GM21717 (cell line): Measurements from ENCODE around the gene ANKRD18A.
"Not testable (repeated sequence)": the region's sequence is repeated elsewhere in the genome, so short reads cannot be mapped to it uniquely, and the experiment has no call there.

ENCODE experiments used
- ATAC-seq: cut with Tn5 transposase; IDR thresholded peaks from one replicate; pipeline ENCODE4 v1.9.1; 2021; ENCODE audit warnings: mild to moderate bottlenecking, moderate library complexity; ENCODE audit not compliant: unreplicated experiment

ANKRD18A gene

DNA sequence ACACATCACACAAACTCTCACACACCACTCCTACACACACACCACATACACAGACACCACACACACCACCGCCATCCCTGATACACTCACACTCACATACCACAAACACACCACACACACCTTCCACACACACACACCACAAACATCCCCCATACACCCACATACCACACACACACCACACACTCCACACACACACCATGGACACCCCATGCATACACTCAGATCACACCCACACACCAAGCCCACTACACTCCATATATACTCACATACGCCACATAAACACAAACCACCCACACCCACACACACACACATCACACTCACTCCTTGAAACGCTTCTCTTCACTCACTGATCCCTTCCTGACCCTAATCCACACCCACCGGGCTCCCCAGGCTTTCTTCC, 9.1 kb upstream of the ANKRD18A start:
- no peak for ATAC-seq

DNA sequence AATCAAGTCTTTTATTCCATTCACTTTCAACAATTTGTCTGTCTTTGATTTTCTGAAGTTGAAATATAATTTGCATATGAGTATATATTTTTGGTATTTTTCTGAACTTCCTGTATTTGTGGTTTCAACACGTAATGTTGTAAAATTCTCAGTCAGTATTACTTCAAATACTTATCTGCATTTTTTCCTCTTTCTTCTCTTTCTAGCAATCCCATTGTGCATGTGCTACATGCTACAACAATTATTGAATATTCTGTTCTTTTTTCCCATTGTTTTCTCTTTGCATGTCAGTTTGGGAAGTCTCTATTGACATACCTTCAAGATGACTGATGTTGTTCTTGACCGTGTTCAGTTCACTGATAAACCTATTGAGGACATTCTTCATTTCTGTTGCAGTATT, 5.6 kb upstream of the ANKRD18A start:
- no peak for ATAC-seq

DNA sequence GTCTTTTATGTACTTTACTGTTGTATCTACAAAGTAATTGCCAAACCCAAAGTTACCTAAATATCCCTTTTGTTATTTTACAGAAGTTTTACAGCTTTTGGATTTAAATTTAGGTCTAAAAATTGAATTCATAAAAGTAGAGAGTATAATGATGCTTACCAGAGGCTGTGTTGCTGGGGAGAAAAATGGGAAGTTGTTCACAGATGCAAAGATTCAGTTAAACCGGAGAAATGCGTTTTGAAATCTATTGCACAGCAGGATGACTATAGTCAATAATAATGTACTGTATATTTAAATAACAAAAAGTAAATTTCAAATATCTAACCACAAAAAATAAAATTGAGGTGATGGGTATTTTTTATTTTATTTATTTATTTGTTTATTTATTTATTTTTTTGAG, 2.6 kb upstream of the ANKRD18A start:
- no peak for ATAC-seq

DNA sequence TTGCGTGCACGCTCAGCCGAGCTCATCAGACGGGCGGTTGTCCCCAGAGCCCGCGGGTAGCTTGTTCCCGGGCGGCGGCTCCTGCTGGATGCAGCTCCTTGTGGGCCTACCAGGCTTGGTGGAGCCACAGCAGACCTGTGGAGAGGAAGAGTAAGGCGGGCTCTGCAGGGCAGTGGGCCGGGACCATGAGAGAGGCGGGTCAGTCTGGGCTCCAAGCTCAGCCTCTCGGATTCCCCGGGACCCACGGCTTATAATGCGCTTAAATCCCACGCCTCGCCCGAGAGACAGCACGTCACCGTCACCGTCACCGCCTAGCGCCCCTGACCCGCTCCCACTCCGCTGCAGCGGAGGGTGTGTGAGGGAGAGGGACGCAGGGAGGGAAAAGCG, 1.9 kb upstream of the ANKRD18A start:
- no peak for ATAC-seq

DNA sequence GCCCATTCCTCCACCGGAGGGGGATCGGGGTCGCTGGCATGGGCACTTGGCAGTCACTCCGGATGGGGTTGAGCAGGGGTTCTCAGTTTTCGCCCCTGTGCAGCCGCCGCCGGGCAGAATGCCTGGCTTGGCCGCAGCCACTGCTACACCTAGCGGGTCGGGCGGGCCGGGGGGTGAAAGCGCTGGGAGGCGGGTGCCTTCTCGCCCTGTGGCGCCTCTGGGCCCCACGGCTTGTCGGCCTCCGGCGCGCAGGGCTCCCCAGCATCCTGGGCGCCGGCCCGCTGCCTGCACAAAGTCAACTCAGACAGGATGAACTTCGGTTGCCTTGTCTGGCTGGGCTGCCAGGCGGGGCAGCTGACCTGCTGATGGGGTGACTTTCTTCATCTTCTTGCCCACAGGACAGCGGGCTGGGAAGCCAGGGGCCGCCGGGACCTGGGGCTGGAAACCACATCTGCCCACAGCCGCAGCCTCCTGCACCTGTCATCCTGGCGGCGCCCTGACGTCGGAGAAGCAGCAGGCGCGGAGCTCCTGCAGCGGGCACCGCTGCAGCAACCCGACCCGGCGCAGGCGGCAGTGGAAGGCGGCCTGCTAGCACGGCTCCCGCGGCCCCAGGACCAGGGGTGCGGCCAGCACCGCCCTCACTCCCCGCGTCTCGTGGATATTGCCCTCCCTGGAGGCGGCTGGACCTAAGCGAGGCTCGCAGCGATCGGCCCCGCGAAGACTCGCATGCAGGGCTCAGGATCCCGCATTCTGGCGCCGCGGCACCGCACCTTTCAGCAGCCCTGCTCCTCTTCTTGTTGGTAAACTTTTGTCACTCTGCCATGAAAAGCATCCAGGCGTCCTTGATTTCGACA, 1.3 kb upstream of the ANKRD18A start:
- ATAC-seq = no peak

DNA sequence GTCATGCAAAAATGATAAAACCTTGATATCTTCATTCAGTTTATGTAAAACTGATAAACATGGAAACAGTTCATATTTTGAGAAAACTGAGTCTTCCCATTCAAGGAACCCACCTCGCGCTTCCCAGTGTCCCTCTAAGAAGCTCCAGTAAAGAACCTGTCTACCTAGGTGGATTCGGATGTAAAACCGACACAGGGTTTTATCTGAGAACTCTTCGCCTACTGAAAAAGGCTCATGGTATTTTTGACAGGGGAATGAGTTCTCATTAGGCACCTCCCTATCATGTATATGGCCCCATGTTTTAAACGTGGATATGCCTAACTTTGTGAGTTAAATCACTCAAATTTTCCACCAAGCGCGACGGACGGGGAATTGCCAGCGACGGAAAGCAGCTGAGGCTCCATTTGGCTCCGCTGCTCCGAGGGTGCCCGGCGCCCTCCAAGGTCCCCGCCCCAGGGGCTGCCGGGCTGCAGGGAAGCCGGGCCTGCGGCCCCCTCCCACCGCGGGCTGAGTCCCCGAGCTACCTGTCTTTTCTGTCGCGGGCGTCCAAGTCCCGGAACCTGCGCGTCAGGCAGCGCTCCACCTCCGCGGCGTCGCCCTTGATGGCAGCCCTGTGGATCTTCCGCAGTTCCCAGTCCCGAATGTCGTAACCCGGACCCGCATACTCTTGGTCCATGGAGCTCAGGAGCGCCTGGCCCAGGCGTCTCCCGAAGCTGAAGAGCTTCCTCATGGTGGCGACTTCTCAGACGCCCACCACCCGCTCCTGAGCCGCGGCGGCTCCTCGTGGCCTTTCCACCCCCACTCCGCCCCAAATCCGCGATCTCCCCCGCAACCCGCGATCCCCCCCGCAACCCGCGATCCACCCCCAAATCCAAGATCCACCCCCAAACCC, 594 bp downstream of the ANKRD18A start:
- ATAC-seq = no peak

DNA sequence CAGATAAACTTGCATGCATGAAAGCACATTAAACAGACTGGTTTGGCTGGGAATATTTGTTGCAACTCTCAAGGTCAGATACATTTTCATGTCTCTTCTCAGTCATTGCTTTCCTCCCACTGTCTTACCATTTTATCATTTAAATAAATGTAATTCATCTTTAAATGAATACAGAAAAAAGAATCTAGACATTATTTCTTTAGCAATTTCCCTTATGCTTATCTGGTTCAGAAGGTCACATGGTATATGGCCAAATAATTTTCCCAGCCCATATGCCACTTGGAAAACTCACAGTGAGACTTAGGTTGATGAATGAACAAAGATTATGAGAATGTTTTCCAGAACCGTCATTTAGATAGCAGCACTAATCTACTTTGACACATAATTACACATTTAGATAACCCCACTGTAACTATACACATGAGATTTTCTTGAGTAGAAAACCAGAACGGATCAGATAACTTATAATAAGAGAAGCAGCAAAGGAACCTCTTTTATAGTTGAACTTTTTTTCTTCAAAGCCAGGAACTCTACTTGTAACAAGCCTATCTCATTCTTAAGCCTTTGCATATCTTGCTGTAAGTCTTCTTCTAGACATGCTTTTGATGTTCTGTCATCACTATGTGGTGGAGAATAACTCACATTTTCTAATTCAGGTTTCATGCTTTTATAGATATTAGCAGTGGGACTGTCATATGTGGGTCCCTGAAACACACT, 22.2 kb downstream of the ANKRD18A start:
- not testable (repeated sequence) for ATAC-seq

DNA sequence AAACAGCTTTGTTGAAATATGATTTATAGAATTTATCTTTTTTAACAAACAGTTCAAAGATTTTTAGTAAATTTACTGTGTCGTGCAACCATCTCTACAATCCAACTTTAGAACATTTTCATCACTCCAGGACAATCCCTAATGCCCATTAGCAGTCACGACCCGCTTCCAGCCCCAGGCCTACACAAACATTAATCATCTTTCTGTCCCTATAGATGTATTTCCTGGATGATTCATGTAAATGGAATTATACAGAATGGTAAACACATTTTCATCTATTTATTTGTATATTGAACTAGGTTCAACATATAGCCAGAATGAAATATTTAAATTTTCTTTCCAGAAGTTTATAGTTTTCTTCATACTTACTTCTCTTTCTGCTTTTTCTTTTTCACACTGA, 25.3 kb downstream of the ANKRD18A start:
- ATAC-seq = not testable (repeated sequence)

DNA sequence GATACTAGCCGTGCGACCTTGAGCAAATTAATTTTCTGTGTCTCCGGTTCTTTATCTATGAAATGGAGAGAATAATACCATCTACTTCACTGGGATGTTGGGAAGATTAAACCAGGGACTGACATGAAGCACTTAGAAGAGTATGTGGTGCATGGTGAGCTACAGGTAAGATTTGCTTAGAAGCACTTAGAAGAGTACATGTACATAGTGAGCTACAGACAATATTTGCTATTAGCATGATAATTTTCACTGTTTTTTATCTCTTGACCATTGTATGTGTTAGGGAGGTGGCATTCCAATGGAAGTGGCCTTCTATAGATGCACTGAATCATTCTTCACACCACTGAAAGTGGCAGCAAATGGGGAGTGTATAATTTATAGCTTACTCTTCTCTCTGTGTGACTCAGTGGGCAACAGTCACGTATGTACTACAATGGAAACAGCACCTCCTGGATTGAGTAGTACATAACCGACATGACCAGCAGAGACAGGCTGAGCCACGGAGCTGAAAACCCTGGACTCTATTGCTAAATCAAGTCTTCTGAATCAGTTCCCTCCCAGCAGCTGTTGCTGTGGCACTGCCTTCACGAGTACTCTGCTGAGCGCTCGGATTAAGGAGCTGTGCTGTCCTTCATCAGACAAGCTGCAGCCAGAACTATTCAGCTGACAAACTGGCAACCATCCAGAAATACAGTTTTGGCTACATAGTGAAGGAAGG, 28.9 kb downstream of the ANKRD18A start:
- ATAC-seq = not testable (repeated sequence)

DNA sequence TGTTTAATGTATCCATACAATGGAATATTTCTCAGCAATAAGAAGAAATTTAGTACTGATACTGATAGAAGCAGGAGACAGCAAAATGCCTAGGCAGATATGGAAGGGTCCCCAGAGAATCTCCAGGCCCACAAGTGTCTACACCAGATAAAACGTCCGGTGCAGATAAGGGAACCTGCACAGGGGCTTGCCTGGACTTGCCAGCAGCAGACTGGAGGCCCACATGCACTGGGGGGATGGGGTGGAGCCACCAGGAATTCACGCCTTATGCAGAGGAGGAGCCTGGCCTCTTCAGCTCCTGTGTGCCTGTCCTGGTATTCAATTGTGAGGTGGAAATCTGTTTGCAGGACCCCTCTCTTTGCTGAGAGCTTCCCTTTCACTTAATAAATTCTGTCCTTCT, 36.6 kb downstream of the ANKRD18A start:
- not testable (repeated sequence) for ATAC-seq

DNA sequence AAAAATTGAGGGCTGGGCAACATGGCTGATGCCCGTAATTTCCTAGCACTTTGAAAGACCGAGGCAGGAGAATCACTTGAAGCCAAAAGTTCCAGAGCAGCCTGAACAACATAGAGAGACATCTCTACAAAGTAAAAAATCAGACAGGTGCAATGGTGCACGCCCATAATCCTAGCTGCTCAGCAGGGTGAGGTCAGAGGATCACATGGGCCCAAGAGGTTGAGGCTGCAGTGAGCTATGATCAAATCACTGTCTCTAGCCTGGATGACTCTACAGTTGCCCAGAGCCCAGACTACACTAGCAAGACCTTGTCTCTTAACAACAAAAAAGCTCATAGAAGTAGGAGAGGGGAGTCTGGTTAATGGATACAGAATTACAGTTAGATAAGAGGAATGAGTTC, 40.3 kb downstream of the ANKRD18A start:
- ATAC-seq = not testable (repeated sequence)

DNA sequence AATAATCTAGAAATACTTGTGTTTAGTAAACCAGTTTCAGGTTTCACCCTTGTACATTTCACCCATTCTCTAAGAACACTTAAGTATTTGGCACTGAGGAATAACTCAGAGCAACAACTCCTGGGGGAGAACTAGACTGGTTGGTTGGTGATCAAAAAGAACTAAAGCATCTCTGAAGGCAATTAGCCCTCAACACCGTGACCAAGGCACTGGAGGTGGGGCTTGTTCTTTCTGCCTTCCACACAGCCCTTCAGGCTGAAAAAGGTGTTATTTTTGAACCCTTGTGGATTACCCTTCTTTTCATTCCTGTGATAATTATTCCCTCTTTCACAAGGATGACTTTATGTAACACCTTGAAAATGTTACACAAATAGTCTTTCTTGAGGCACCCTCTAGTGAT, 44.2 kb downstream of the ANKRD18A start:
- ATAC-seq = not testable (repeated sequence)

DNA sequence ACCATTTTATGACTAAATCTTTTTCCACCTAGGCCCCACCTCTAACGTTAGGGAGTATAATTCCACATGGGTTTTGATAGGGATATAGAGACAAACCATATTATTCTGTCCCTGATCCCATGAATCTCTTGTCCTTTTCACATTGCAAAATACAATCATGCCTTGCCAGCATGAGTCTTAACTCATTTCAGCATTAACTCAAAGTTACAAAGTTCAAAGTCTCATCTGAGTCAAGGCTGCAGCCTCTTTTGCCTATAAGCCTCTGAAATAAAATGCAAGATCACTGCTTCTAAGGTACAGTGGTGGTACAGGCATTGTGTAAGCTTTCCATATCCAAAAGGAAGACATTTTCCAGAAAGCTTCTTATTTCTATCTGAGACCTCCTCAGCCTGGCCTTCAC, 54.3 kb downstream of the ANKRD18A start:
- ATAC-seq = not testable (repeated sequence)

DNA sequence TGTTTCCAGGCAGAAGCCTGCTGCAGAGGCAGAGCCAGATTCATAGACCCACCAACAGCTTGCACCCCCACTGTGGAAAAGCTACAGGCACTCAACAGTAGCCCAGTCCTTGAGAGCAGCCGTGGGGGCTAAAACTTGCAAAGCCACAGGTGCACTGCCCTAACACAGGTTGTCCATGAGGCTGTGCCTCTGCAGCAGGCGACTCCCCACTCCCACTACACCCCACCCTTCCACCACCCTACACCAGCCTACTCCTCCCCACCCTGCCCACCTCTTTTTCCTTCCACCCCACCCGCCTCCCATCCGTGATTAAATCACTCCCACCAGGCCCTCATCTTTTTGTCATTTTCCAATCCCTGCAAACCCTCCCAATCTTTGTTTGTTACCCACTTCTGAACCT, 55.2 kb downstream of the ANKRD18A start:
- ATAC-seq = not testable (repeated sequence)

DNA sequence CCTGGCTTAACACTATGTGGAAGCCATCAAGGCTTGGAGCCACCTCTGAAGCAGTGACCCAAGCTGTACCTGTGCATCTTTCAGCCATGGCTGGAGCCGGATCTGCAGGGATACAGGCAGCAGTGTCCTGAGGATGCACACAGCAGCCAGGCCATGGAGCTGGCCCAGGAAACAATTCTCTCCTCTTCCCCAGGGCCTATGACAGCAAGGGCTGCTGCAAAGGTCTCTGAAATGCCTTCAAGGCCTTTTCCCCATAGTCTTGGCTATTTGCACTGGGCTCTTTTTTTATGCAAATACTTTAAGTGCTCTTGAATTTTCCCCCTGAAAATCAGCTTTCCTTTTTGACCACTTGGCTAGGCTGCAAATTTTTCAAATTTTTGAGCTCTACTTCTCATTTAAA, 56.5 kb downstream of the ANKRD18A start:
- ATAC-seq = not testable (repeated sequence)

DNA sequence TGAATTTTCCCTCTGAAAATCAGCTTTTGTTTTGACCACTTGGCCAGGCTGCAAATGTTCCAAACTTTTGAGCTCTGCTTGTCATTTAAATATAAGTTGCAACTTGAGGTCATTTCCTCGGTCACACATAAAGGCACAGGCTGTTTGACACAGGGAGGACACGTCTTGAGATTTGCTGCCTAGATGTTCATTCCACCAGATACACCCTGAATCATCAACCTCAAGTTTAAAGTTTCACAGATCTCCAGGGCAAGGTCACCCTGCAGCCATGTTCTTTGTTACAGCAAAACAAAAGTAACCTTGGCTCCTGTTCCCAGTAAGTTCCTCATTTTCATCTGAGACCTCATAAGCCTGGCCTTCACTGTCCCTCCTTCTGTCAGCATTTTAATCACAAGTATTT, 59.3 kb downstream of the ANKRD18A start:
- ATAC-seq = not testable (repeated sequence)

DNA sequence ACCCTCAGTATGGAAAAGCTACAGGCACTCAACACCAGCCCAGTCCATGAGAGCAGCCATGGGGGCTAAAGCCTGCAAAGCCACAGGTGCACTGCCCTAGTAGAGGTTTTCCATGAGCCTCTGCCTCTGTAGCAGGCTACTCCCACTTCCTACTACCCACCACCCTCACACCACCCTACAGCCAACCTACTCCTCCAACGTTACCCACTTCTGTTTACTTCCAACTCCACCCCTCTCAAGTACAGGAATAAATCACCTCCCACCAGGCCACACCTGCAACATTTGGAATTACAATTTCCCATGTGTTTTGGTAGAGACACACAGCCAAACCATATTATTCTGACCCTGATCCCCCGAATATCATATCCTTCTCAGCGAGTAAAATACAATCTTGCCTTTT, 61.2 kb downstream of the ANKRD18A start:
- ATAC-seq = not testable (repeated sequence)

DNA sequence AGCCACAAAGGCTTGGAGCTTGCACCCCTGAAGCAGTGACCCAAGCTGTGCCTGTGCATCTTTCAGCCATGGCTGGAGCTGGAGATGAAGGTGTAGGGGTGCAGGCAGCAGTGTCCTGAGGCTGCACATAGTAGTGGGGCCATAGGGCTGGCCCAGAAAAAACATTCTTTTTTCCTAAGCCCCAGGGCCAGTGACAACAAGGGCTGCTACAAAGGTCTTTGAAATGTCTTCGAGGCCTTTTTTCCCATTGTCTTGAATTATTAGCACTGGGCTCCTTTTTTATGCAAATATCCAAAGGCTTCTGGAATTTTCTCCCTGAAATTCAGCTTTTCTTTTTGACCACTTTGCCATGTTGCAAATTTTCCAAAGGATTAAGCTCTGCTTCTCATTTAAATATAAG, 62.6 kb downstream of the ANKRD18A start:
- ATAC-seq = not testable (repeated sequence)

DNA sequence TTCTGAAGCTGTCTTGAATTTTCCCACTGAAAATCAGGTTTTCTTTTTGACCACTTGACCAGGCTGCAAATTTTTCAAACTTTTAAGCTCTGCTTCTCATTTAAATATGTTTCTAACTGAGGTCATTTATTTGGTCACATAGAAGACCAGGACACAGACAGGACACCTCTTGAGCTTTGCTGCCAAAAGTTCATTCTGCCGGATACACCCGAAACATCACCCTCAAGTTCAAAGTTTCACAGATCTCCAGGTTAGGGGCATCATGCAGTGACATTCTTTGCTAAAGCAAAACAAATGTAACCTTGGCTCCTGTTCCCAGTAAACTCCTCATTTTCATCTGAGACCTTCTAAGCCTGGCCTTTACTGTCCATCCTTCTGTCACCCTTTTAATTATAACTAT, 65.4 kb downstream of the ANKRD18A start:
- not testable (repeated sequence) for ATAC-seq

DNA sequence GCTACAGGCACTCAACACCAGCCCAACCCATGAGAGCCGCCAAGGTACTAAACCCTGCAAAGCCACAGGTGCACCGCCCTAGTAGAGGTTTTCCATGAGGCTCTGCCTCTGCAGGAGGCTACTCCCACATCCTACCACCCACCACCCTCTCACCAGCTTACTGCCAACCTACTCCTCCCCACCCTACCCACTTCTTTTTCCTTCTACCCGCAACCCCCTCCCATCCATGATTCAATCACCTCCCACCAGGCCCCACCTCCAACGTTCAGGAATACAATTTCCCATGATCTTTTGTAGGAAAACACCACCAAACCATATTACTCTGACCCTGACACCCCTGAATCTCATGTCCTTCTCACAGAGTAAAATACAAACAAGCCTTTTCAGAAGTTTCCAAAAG, 67.4 kb downstream of the ANKRD18A start:
- ATAC-seq = not testable (repeated sequence)
